Measurements from ENCODE around the gene DMXL2. TPM values are rescaled to one million over a fixed set of nuclear protein-coding genes. Genes with fewer than 3 reads are reported as not detected.

Gene DMXL2
- total RNA-seq, 1 donor from 2014 or later: 23.6 TPM

DNA sequence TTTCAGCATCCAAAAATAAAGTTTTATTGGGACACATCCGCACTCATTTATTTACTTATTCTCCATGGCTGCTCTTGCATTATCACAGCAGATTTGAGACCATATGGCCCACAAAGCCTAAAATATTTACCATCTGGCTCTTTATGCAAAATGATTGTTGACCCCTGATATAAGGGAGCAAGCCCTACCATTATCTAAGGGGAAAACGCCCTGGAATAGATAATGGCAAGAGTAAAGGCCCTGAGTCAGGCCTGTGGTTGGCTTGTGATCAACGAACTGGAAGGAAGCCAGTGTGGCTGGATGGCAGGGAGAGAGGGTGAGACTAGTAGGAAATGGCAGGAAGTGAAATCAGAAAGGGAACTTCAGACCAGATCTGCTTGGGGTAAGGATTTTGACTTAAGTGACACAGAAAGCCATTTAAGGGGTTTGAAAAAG lies 24.6 kb upstream of the DMXL2 start:
- H3K27me3 ChIP-seq: no peaks in the 10 kb centered on the region
- no peak overlapping the region for H3K27ac ChIP-seq
- no peaks in the 10 kb centered on the region for H3K9me3 ChIP-seq
- no peak for DNase-seq (ENCODE audit: extremely low spot score in 2 of 2)
- no peaks in the 10 kb centered on the region for H3K4me1 ChIP-seq
- H3K36me3 ChIP-seq: no peaks in the 10 kb centered on the region
- no peak for TF ChIP-seq POLR2AphosphoS5 (IDR thresholded peaks at IDR 0.05; ENCODE audit: insufficient read depth in 1 of 2, low read depth in 1 of 2)
- TF ChIP-seq, protein P1, sequence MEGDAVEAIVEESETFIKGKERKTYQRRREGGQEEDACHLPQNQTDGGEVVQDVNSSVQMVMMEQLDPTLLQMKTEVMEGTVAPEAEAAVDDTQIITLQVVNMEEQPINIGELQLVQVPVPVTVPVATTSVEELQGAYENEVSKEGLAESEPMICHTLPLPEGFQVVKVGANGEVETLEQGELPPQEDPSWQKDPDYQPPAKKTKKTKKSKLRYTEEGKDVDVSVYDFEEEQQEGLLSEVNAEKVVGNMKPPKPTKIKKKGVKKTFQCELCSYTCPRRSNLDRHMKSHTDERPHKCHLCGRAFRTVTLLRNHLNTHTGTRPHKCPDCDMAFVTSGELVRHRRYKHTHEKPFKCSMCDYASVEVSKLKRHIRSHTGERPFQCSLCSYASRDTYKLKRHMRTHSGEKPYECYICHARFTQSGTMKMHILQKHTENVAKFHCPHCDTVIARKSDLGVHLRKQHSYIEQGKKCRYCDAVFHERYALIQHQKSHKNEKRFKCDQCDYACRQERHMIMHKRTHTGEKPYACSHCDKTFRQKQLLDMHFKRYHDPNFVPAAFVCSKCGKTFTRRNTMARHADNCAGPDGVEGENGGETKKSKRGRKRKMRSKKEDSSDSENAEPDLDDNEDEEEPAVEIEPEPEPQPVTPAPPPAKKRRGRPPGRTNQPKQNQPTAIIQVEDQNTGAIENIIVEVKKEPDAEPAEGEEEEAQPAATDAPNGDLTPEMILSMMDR (IDR thresholded peaks at IDR 0.05): no peak
- TF ChIP-seq POLR2A (IDR thresholded peaks at IDR 0.05): no peak
- intact Hi-C loops (cut with DNase I): no loop called here
- H3K4me3 ChIP-seq: no peak overlapping the region

DNA sequence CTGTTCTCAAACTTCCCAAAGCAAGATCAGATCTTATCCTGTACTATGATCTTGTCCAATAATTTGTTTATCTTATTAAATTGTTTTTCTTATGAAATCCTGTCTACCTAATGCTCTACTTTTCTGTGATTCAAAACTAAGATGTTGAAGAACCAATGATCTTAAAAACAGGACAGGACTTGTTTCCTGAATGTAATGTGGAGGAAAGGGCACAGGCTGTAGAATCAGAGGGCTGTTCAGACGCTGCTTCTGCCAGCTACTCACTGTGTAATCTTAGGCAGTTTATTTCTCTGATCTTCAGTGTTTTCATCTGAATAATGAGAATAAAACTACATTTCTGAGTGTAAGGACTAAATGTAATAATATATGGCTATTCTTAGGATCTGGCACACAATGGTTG lies 20.1 kb upstream of the DMXL2 start:
- Histone ChIP-seq H3K4me1 (no peaks in the 10 kb centered on the region), H3K36me3 (no peaks in the 10 kb centered on the region), H3K9me3 (no peaks in the 10 kb centered on the region), H3K27me3 (no peaks in the 10 kb centered on the region), H3K4me3 (no peak overlapping the region), H3K27ac (no peak overlapping the region)
- no peak for DNase-seq (ENCODE audit: extremely low spot score in 2 of 2)
- intact Hi-C loops (cut with DNase I): no loop called here
- TF ChIP-seq, protein P1 (IDR thresholded peaks at IDR 0.05): no peak
- TF ChIP-seq POLR2AphosphoS5 (IDR thresholded peaks at IDR 0.05; ENCODE audit: insufficient read depth in 1 of 2, low read depth in 1 of 2) (no peak), POLR2A (IDR thresholded peaks at IDR 0.05) (no peak)

DNA sequence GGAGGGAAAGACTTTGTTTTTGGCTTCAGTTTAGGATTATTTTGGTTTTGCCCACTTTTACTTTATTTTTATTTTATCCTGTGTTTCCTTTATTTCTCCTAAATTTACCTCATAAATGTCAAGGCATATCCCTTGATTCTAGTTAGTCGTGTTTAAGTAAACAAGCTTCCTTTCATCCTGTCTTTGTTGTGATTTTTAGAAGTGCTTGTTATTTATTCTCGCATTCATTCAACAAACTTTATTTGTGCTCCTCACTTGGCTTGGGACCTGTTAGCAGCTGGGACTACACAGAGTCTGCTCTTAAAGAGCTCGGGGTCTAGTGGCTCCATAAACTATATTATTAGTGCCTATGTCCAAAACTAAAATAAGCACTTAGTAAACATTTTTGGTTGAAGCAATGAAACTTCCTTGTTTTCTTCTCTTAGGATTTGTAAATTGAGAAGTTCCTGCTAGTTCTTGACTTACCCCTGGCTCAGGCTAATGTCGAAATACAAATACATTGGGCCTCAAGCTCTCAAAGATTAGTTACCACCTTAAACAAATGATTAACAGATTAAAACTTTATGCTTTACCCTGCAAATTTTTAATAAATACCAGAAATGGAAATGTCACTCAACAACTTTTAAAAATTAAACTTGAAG lies 19.0 kb upstream of the DMXL2 start:
- Histone ChIP-seq H3K4me3 (no peak overlapping the region), H3K4me1 (no peaks in the 10 kb centered on the region), H3K9me3 (no peaks in the 10 kb centered on the region), H3K27me3 (no peaks in the 10 kb centered on the region), H3K36me3 (no peaks in the 10 kb centered on the region), H3K27ac (no peak overlapping the region)
- TF ChIP-seq, protein P1 (IDR thresholded peaks at IDR 0.05): no peak
- TF ChIP-seq POLR2AphosphoS5 (IDR thresholded peaks at IDR 0.05; ENCODE audit: insufficient read depth in 1 of 2, low read depth in 1 of 2) (no peak), POLR2A (IDR thresholded peaks at IDR 0.05) (no peak)
- intact Hi-C loops (cut with DNase I): no loop called here
- no peak for DNase-seq (ENCODE audit: extremely low spot score in 2 of 2)

DNA sequence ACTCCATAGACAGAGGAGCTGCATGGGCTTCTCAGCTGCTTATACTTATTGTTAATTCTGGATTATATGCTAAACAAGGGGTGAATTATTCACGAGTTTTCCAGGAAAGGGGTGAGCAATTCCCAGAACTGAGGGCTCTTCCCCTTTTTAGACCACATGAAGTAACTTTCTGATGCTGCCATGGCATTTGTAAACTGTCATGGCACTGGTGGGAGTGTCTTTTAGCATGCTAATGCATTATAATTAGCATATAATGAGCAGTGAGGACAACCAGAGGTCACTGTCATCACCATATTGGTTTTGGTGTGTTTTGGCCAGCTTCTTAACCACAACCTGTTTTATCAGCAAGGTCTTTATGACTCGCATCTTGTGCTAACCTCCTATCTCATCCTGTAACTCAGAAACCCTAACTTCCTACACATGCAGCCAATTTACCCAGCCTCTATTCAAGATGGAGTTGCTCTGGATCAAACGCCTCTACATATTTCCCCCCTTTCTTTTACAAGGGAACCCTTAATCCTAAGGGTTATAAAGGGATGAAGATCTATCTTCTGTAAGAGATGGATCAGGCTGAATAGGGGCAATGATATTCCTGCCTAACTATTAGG lies 12.1 kb upstream of the DMXL2 start:
- H3K4me3 ChIP-seq: no peak overlapping the region
- no peak for TF ChIP-seq POLR2A (IDR thresholded peaks at IDR 0.05)
- TF ChIP-seq, protein P1 (IDR thresholded peaks at IDR 0.05): no peak
- no peak for TF ChIP-seq POLR2AphosphoS5 (IDR thresholded peaks at IDR 0.05; ENCODE audit: insufficient read depth in 1 of 2, low read depth in 1 of 2)
- H3K9me3 ChIP-seq: no peaks in the 10 kb centered on the region
- intact Hi-C loops (cut with DNase I): no loop called here
- DNase-seq (ENCODE audit: extremely low spot score in 2 of 2): no peak
- H3K27me3 ChIP-seq: no peaks in the 10 kb centered on the region
- no peak overlapping the region for H3K27ac ChIP-seq
- no peaks in the 10 kb centered on the region for H3K36me3 ChIP-seq
- no peaks in the 10 kb centered on the region for H3K4me1 ChIP-seq

DNA sequence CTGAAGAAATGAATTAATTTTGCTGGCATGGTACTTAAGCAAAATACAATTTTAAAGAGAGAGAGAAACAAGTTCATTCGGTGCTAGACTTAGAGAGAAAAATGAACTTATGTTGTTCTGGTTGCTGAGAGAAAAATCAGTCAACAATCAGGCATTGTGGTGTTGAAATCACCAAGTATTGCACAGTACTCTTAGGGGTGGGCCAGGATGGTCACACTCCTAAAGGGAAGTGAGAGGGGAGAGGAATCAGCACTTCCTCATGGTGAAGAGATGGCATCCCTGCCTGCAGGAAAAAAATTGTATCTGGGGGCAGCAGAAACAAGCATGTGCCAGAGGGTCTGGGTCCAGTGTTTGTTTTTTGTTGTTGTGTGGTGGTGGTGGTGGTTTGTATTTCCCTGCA lies 7.0 kb upstream of the DMXL2 start:
- Histone ChIP-seq H3K36me3 (no peaks in the 10 kb centered on the region), H3K4me1 (no peaks in the 10 kb centered on the region), H3K27ac (no peak overlapping the region), H3K9me3 (no peaks in the 10 kb centered on the region), H3K27me3 (no peaks in the 10 kb centered on the region), H3K4me3 (no peak overlapping the region)
- intact Hi-C loops (cut with DNase I): no loop called here
- TF ChIP-seq POLR2AphosphoS5 (IDR thresholded peaks at IDR 0.05; ENCODE audit: insufficient read depth in 1 of 2, low read depth in 1 of 2) (no peak), POLR2A (IDR thresholded peaks at IDR 0.05) (no peak)
- TF ChIP-seq, protein P1 (IDR thresholded peaks at IDR 0.05): no peak
- DNase-seq (ENCODE audit: extremely low spot score in 2 of 2): no peak
